8988T (cell line): Measurements from ENCODE around the gene PTGFRN.
"Not testable (repeated sequence)": the region's sequence is repeated elsewhere in the genome, so short reads cannot be mapped to it uniquely, and the experiment has no call there.

Experiments
- DNase-seq: peaks from one replicate; pipeline ENCODE4 v3.0.0; 2011

The PTGFRN gene

GRCh38 chr1:116918714-116919357, 9.1 kb downstream of the PTGFRN start:
- DNase-seq, result no peak

- no peak for DNase-seq
Measured at GRCh38 chr1:116919802-116920201, 10.1 kb downstream of the PTGFRN start.

- DNase-seq, result no peak
Measured at GRCh38 chr1:116920211-116920610, 10.5 kb downstream of the PTGFRN start.

- no peak for DNase-seq
Measured at GRCh38 chr1:116921301-116921885, 11.7 kb downstream of the PTGFRN start.

GRCh38 chr1:116921937-116922336, 12.2 kb downstream of the PTGFRN start:
- no peak for DNase-seq

GRCh38 chr1:116923421-116923820, 13.7 kb downstream of the PTGFRN start:
- no peak for DNase-seq

GRCh38 chr1:116927049-116927798, 17.5 kb downstream of the PTGFRN start:
- DNase-seq, result no peak

- DNase-seq, result no peak
Measured at GRCh38 chr1:116929961-116930592, 20.4 kb downstream of the PTGFRN start.

- DNase-seq, result no peak
Measured at GRCh38 chr1:116931016-116931918, 21.6 kb downstream of the PTGFRN start.

- no peak for DNase-seq
Measured at GRCh38 chr1:116933606-116934515, 24.1 kb downstream of the PTGFRN start.

- DNase-seq, result no peak
Measured at GRCh38 chr1:116934586-116935207, 25.0 kb downstream of the PTGFRN start.

GRCh38 chr1:116938216-116938615, 28.5 kb downstream of the PTGFRN start:
- DNase-seq, result no peak

- not testable (repeated sequence) for DNase-seq
Measured at GRCh38 chr1:116939780-116940543, 30.2 kb downstream of the PTGFRN start.

GRCh38 chr1:116940814-116941599, 31.3 kb downstream of the PTGFRN start:
- DNase-seq, result no peak

- no peak for DNase-seq
Measured at GRCh38 chr1:116941670-116942069, 32.0 kb downstream of the PTGFRN start.

GRCh38 chr1:116942344-116942743, 32.6 kb downstream of the PTGFRN start:
- DNase-seq, result no peak

- no peak for DNase-seq
Measured at GRCh38 chr1:116943438-116943837, 33.7 kb downstream of the PTGFRN start.

GRCh38 chr1:116944613-116945012, 34.9 kb downstream of the PTGFRN start:
- no peak for DNase-seq

GRCh38 chr1:116945421-116945820, 35.7 kb downstream of the PTGFRN start:
- no peak for DNase-seq
